ENCODE results near the gene ARID3A. TPM values are rescaled to one million over a fixed set of nuclear protein-coding genes. Genes with fewer than 3 reads are reported as not detected.
"Not testable (repeated sequence)": the region's sequence is repeated elsewhere in the genome, so short reads cannot be mapped to it uniquely, and the experiment has no call there.

Gene ARID3A
- total RNA-seq (10 to 100 TPM in 1 of 4 donors, 1 to 10 TPM in 3; 3.1 to 11.6 (median 4.3) TPM), polyA plus RNA-seq (1 to 10 TPM; 1.4 to 6.0 (median 1.8) TPM)

GRCh38 chr19:925526-926322, at the start of gene ARID3A:
ARID3A (plus strand) TSS chr19:926035; CDS start chr19:929529, 3,494 bp downstream.
- peaks cover 0 to 43% (median 28%) of the 10 kb centered on the region in 4 donors for H3K4me1 ChIP-seq
- intact Hi-C loops (cut with DNase I): loop anchor here (2.0 to 10.0 kb wide), 3 partner anchors 179 to 315 kb away; partner anchors contain the start of genes ATP5F1D, GPX4 and SBNO2
- no peak for TF ChIP-seq CTCF (IDR thresholded peaks at IDR 0.05)
- peak in 3 of 4 donors; percentile 12 to 49 (median 39) for TF ChIP-seq POLR2AphosphoS5 (IDR thresholded peaks at IDR 0.05)
- 1% methylated on average over 97 of the region's 97 CpGs for WGBS, 2 donors
- peak within 1 kb of the TSS; percentile 83 to 93 (median 86) for H3K27ac ChIP-seq
- DNase-seq: peak; percentile 92
- H3K27me3 ChIP-seq: peaks cover 3 to 8% (median 8%) of the 10 kb centered on the region in 3 donors
- no peaks in the 10 kb centered on the region for H3K9me3 ChIP-seq
- peak within 1 kb of the TSS; percentile 85 to 98 (median 91) for H3K4me3 ChIP-seq
- peaks cover 0 to 6% (median 0%) of the 10 kb centered on the region in 4 donors for H3K36me3 ChIP-seq

- H3K36me3 ChIP-seq: peaks cover 35 to 76% (median 40%) of the 10 kb centered on the region in 4 donors
- H3K27ac ChIP-seq: no peak overlapping the region
- DNase-seq: no peak
- no peak overlapping the region for H3K4me3 ChIP-seq
- no peaks in the 10 kb centered on the region for H3K9me3 ChIP-seq
- 77 to 82% methylated on average over 18 of the region's 18 CpGs for WGBS, 2 donors
- H3K4me1 ChIP-seq: peaks cover 0 to 16% (median 14%) of the 10 kb centered on the region in 4 donors
- TF ChIP-seq EP300 (IDR thresholded peaks at IDR 0.05) (no peak), POLR2A (IDR thresholded peaks at IDR 0.05) (no peak), POLR2AphosphoS5 (IDR thresholded peaks at IDR 0.05) (no peak), CTCF (IDR thresholded peaks at IDR 0.05) (no peak)
- intact Hi-C loops (cut with DNase I): no loop called here
- H3K27me3 ChIP-seq: no peaks in the 10 kb centered on the region
Measured at GRCh38 chr19:876089-876488, 49.7 kb upstream of the ARID3A start.

- TF ChIP-seq POLR2AphosphoS5 (IDR thresholded peaks at IDR 0.05) (no peak), POLR2A (IDR thresholded peaks at IDR 0.05) (no peak), EP300 (IDR thresholded peaks at IDR 0.05) (no peak), CTCF (IDR thresholded peaks at IDR 0.05) (no peak)
- no peak overlapping the region for H3K27ac ChIP-seq
- no peak for DNase-seq
- peaks cover 0 to 11% (median 9%) of the 10 kb centered on the region in 4 donors for H3K4me1 ChIP-seq
- no peak overlapping the region for H3K4me3 ChIP-seq
- H3K9me3 ChIP-seq: no peaks in the 10 kb centered on the region
- WGBS, 2 donors: 87 to 90% methylated on average over 29 of the region's 29 CpGs
- H3K36me3 ChIP-seq: peaks cover 43 to 82% (median 48%) of the 10 kb centered on the region in 4 donors
- no peaks in the 10 kb centered on the region for H3K27me3 ChIP-seq
- intact Hi-C loops (cut with DNase I): no loop called here
Measured at GRCh38 chr19:876780-877314, 49.0 kb upstream of the ARID3A start.

GRCh38 chr19:877992-878660, 47.7 kb upstream of the ARID3A start:
- peaks cover 51 to 87% (median 53%) of the 10 kb centered on the region in 4 donors for H3K36me3 ChIP-seq
- intact Hi-C loops (cut with DNase I): not testable (repeated sequence)

GRCh38 chr19:878751-879561, 46.9 kb upstream of the ARID3A start:
- DNase-seq; intact Hi-C loops (cut with DNase I); H3K27ac ChIP-seq; H3K27me3 ChIP-seq; H3K4me1 ChIP-seq; H3K9me3 ChIP-seq; H3K4me3 ChIP-seq: not testable (repeated sequence)
- H3K36me3 ChIP-seq: peaks cover 53 to 87% (median 55%) of the 10 kb centered on the region in 4 donors
- 91 to 92% methylated on average over 24 of the region's 24 CpGs for WGBS, 2 donors

More at GRCh38 chr19:877992-878660, 47.7 kb upstream of the ARID3A start:
- WGBS, 2 donors: 92 to 93% methylated on average over 23 of the region's 23 CpGs
- DNase-seq, H3K4me1 ChIP-seq, H3K27ac ChIP-seq, H3K27me3 ChIP-seq, H3K9me3 ChIP-seq, H3K4me3 ChIP-seq: not testable (repeated sequence)

Data from sigmoid colon (tissue), 7 donors.